Endothelial cell of umbilical vein (primary cell): Measurements from ENCODE around the gene TUT7. TPM values are rescaled to one million over a fixed set of nuclear protein-coding genes. Genes with fewer than 3 reads are reported as not detected.

Experiments
- BruUV-seq: library from RNA; stranded (reverse); fragments of 400-500 nt; replicated peaks from 2 replicates; lab custom pipeline; 2021; lab: Mats Ljungman, UMichigan
- CTCF ChIA-PET: fragments of 300-600, 350-600 bp; sonication (Branson Sonifier 250); formaldehyde crosslinking; loops from one replicate; lab custom pipeline; 2021; ENCODE audit warnings: antibody characterized with exemption, inconsistent platforms; lab: Charles Lee
- POLR2A ChIA-PET: fragments of 300-600, 350-600 bp; sonication (Branson Sonifier 250); formaldehyde crosslinking; loops from one replicate; lab custom pipeline; 2021; ENCODE audit warnings: antibody characterized with exemption, inconsistent platforms; lab: Charles Lee
- DNase-seq: peaks from one replicate; pipeline ENCODE4 v3.0.0-alpha.2; 2011; ENCODE audit warnings: low read depth, low spot score
- FAIRE-seq: peaks from 2 replicates; lab custom pipeline; 2011; peaks lifted over from hg19 to GRCh38; lab: Jason Lieb, UNC
- H2AFZ ChIP-seq: 2 replicates; pipeline ENCODE4 v1.6.0; 2012; ENCODE audit warnings: low read depth, low read length, control low read depth, inconsistent platforms
- H3K27ac ChIP-seq: 2 replicates; pipeline ENCODE4 v1.5.1; 2011; ENCODE audit warnings: low read depth, mild to moderate bottlenecking, control low read depth, low read length, moderate library complexity; ENCODE audit not compliant: insufficient read depth
- H3K27me3 ChIP-seq, 2 experiments: 2 replicates each; pipeline versions ENCODE4 v1.6.0 to v1.6.1; 2011; ENCODE audit warnings: low read length in 2 of 2, mixed read lengths in 1 of 2; ENCODE audit not compliant: control insufficient read depth in 2 of 2, insufficient read depth in 2 of 2
- H3K36me3 ChIP-seq, 2 experiments: 2 replicates in 1 of 2; 3 replicates in 1 of 2; pipeline ENCODE4 v1.5.1; 2011; ENCODE audit warnings: low read length in 2 of 2, mild to moderate bottlenecking in 1 of 2, moderate library complexity in 1 of 2; ENCODE audit not compliant: control insufficient read depth in 2 of 2, insufficient read depth in 2 of 2; ENCODE audit errors: extremely low read depth in 1 of 2
- H3K4me1 ChIP-seq: 3 replicates; pipeline ENCODE4 v1.5.1; 2011; ENCODE audit warnings: mild to moderate bottlenecking, low read length; ENCODE audit not compliant: control insufficient read depth, insufficient read depth; ENCODE audit errors: extremely low read depth
- H3K4me2 ChIP-seq: 2 replicates; pipeline ENCODE4 v1.6.1; 2011; ENCODE audit warnings: low read length, control low read depth, mixed read lengths; ENCODE audit not compliant: insufficient read depth
- H3K4me3 ChIP-seq, 3 experiments: fragments of 200-600 bp in 1 of 3; sonication (generic), shearing (Covaris generic) in 1 of 3; replicated peaks in 1 of 3; 2 replicates each; pipeline ENCODE4 v1.5.1; 2011 to 2016; ENCODE audit warnings: control low read depth in 3 of 3, low read length in 3 of 3, mild to moderate bottlenecking in 2 of 3, inconsistent platforms in 1 of 3, low read depth in 1 of 3, moderate library complexity in 1 of 3; ENCODE audit not compliant: insufficient read depth in 1 of 3
- H3K79me2 ChIP-seq: 2 replicates; pipeline ENCODE4 v1.6.0; 2012; ENCODE audit warnings: low read length, inconsistent platforms; ENCODE audit not compliant: control insufficient read depth, insufficient read depth
- H3K9ac ChIP-seq: replicated peaks from 2 replicates; pipeline ENCODE3; 2011; ENCODE audit warnings: low read length, control low read depth; ENCODE audit not compliant: insufficient read depth; ENCODE audit errors: extremely low read depth
- H3K9me1 ChIP-seq: replicated peaks from 3 replicates; pipeline ENCODE4 v1.6.0; 2011; ENCODE audit warnings: mild to moderate bottlenecking, low read length; ENCODE audit not compliant: control insufficient read depth, insufficient read depth; ENCODE audit errors: extremely low read depth
- H3K9me3 ChIP-seq: replicated peaks from 2 replicates; pipeline ENCODE4 v1.5.1; 2012; ENCODE audit warnings: low read length, inconsistent platforms; ENCODE audit not compliant: control insufficient read depth, insufficient read depth
- H4K20me1 ChIP-seq: replicated peaks from 2 replicates; pipeline ENCODE3; 2011; ENCODE audit warnings: mild to moderate bottlenecking, low read length; ENCODE audit not compliant: control insufficient read depth, insufficient read depth; ENCODE audit errors: extremely low read depth
- EZH2 ChIP-seq: IDR thresholded peaks from 2 replicates; pipeline ENCODE4 v1.6.1; 2012; ENCODE audit warnings: borderline replicate concordance, low read depth, mild to moderate bottlenecking, moderate library complexity, low read length, inconsistent platforms; ENCODE audit not compliant: severe bottlenecking
- FOS ChIP-seq: IDR thresholded peaks from 2 replicates; pipeline ENCODE4 v1.6.1; 2011; ENCODE audit warnings: mild to moderate bottlenecking, low read length, moderate library complexity, borderline replicate concordance; ENCODE audit not compliant: insufficient read depth
- GATA2 ChIP-seq: IDR thresholded peaks from 2 replicates; pipeline ENCODE4 v1.7.0; 2011; ENCODE audit warnings: low read depth, mild to moderate bottlenecking, moderate library complexity, mixed read lengths, low read length; ENCODE audit not compliant: insufficient read length, insufficient read depth
- JUN ChIP-seq: IDR thresholded peaks from 2 replicates; pipeline ENCODE4 v1.6.1; 2011; ENCODE audit warnings: borderline replicate concordance, low read depth; ENCODE audit not compliant: insufficient read length, insufficient read depth
- MYC ChIP-seq: IDR thresholded peaks from one replicate; pipeline ENCODE4 v1.6.1; 2011; ENCODE audit warnings: mild to moderate bottlenecking, low read depth, low read length
- POLR2A ChIP-seq: IDR thresholded peaks from 2 replicates; pipeline ENCODE4 v1.6.1; 2012; ENCODE audit warnings: low read depth, mild to moderate bottlenecking, control low read depth, low read length
- POLR2AphosphoS5 ChIP-seq: IDR thresholded peaks from 2 replicates; pipeline ENCODE4 v1.6.1; 2012; ENCODE audit warnings: low read depth, mild to moderate bottlenecking, control low read depth, low read length, moderate library complexity; ENCODE audit not compliant: insufficient read depth
- dilution Hi-C: fragments of 300-500 bp; cut with MboI; formaldehyde crosslinking; loops from one replicate; pipeline ENCODE4 v1.15.0; 2019; ENCODE audit warnings: low sequenced_read_pairs; ENCODE audit not compliant: extremely low pct_ligation_motif_present
- intact Hi-C: fragments of 100-400 bp; cut with micrococcal nuclease; formaldehyde crosslinking; loops from one replicate; pipeline ENCODE4 v1.10.0; 2022
- polyA plus RNA-seq, 4 experiments: library from polyadenylated mRNA; depleted of rRNA in 3 of 4; stranded (reverse) in 3 of 4; unstranded in 1 of 4; fragments of >200 nt; gene quantifications; 2 replicates each; pipeline versions ENCODE4 v1.2.1 to v1.2.3, GENCODE V29; 2011 to 2012; ENCODE audit warnings: missing spikeins in 1 of 4
- total RNA-seq: library from RNA; stranded (reverse); gene quantifications from 2 replicates; pipeline ENCODE4 v1.2.3, GENCODE V29; 2021
- TF ChIP-seq, protein P1 (sequence below): IDR thresholded peaks from 2 replicates; pipeline ENCODE4 v1.6.1; 2011; ENCODE audit not compliant: insufficient read depth, insufficient read length
- TF ChIP-seq, protein P2 (sequence below), 2 donors: IDR thresholded peaks; 1 replicate in 1 of 2; 2 replicates in 1 of 2; pipeline ENCODE4 v1.5.1; 2011; ENCODE audit warnings: low read length in 2 of 2, mild to moderate bottlenecking in 2 of 2, moderate library complexity in 2 of 2, control low read depth in 1 of 2, inconsistent platforms in 1 of 2, low read depth in 1 of 2; ENCODE audit not compliant: insufficient read depth in 1 of 2; ENCODE audit errors: extremely low read depth in 1 of 2

The TUT7 gene
- total and polyA plus RNA-seq, 2 donors (not counting 3 experiments of a cell fraction or from before 2014, with no cell fraction given), result 5.1 to 19.0 TPM

DNA sequence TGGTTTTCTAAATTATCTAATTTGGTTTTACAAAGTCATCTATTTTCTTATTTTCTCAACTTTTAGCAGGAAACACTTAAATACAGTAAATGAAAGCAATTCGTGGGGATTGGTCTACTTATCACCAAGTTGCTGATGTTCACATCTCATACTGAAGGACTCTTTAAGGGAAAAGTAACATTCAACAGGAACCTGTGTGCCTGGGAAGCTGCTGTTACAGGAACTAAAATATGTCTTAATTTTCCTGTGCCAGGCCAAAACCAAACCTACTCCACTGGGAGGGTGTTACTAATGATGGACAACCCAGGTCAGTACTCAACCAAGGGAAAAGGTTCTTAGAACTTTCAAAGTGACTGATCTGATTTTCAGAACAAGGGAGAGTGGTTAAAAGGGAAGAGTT lies 77.1 kb downstream of the TUT7 start:
- DNase-seq (no peak), FAIRE-seq (peak; percentile 15)
- no peak for TF ChIP-seq GATA2
- no peak for TF ChIP-seq POLR2A
- no peak for TF ChIP-seq JUN
- TF ChIP-seq MYC, result no peak
- TF ChIP-seq, protein P1, sequence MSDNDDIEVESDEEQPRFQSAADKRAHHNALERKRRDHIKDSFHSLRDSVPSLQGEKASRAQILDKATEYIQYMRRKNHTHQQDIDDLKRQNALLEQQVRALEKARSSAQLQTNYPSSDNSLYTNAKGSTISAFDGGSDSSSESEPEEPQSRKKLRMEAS, result no peak
- no peak for TF ChIP-seq FOS
- TF ChIP-seq EZH2, result no peak
- TF ChIP-seq POLR2AphosphoS5, result no peak
- TF ChIP-seq, protein P2, sequence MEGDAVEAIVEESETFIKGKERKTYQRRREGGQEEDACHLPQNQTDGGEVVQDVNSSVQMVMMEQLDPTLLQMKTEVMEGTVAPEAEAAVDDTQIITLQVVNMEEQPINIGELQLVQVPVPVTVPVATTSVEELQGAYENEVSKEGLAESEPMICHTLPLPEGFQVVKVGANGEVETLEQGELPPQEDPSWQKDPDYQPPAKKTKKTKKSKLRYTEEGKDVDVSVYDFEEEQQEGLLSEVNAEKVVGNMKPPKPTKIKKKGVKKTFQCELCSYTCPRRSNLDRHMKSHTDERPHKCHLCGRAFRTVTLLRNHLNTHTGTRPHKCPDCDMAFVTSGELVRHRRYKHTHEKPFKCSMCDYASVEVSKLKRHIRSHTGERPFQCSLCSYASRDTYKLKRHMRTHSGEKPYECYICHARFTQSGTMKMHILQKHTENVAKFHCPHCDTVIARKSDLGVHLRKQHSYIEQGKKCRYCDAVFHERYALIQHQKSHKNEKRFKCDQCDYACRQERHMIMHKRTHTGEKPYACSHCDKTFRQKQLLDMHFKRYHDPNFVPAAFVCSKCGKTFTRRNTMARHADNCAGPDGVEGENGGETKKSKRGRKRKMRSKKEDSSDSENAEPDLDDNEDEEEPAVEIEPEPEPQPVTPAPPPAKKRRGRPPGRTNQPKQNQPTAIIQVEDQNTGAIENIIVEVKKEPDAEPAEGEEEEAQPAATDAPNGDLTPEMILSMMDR (IDR thresholded peaks at IDR 0.05; ENCODE audit: extremely low read depth in 1 of 2, insufficient read depth in 1 of 2, low read depth in 1 of 2, low read length in 2 of 2), result no peak
- Histone ChIP-seq H3K79me2 (peaks cover 61% of the 10 kb centered on the region), H2AFZ (no peak overlapping the region), H3K27me3 (no peaks in the 10 kb centered on the region), H3K9me1 (no peaks in the 10 kb centered on the region), H3K4me1 (peaks cover 6% of the 10 kb centered on the region), H3K4me2 (no peak overlapping the region), H3K9me3 (no peaks in the 10 kb centered on the region), H3K27ac (no peak overlapping the region), H4K20me1 (no peaks in the 10 kb centered on the region), H3K9ac (no peak overlapping the region), H3K4me3 (no peak overlapping the region), H3K36me3 (peaks cover 1 to 2% of the 10 kb centered on the region in 2 experiments)
- BruUV-seq, result no TSS peak
- CTCF ChIA-PET, result interaction anchor here (1.2 kb wide), 1 partner anchor 15 kb away, joined by 4 read pairs; no protein-coding TSS in a partner anchor
- intact Hi-C loops, result loop anchor here (2.0 kb wide), 1 partner anchor 74 kb away; no protein-coding TSS in a partner anchor
- POLR2A ChIA-PET, result no interaction called here
- dilution Hi-C loops, result no loop called here
